Stimulated activated CD8-positive, alpha-beta memory T cell treated with anti-CD3 and anti-CD28 coated beads, Interleukin-12 subunit alpha, Interleukin-12 subunit beta, amount 100 ng/mL, for 24 hours (primary cell): ENCODE data around the gene FGF13.

Experiments
- DNase-seq: peaks from one replicate; pipeline ENCODE4 v3.0.0-alpha.2; 2020; ENCODE audit errors: extremely low read depth

Gene FGF13

GRCh38 chrX:138664016-138664415, 47.5 kb downstream of the FGF13 start:
- DNase-seq, result no peak

GRCh38 chrX:138651494-138651893, 60.0 kb downstream of the FGF13 start:
- DNase-seq, result no peak

- DNase-seq, result no peak
Measured at GRCh38 chrX:138648568-138648967, 62.9 kb downstream of the FGF13 start.

GRCh38 chrX:138638996-138639395, 72.5 kb downstream of the FGF13 start:
- no peak for DNase-seq
